GM18909 (cell line): ENCODE results near the gene VPREB3.

Experiments
- ATAC-seq: cut with Tn5 transposase; IDR thresholded peaks from one replicate; pipeline ENCODE4 v1.9.1; 2021; ENCODE audit warnings: mild to moderate bottlenecking; ENCODE audit not compliant: unreplicated experiment, poor library complexity

Gene VPREB3

DNA sequence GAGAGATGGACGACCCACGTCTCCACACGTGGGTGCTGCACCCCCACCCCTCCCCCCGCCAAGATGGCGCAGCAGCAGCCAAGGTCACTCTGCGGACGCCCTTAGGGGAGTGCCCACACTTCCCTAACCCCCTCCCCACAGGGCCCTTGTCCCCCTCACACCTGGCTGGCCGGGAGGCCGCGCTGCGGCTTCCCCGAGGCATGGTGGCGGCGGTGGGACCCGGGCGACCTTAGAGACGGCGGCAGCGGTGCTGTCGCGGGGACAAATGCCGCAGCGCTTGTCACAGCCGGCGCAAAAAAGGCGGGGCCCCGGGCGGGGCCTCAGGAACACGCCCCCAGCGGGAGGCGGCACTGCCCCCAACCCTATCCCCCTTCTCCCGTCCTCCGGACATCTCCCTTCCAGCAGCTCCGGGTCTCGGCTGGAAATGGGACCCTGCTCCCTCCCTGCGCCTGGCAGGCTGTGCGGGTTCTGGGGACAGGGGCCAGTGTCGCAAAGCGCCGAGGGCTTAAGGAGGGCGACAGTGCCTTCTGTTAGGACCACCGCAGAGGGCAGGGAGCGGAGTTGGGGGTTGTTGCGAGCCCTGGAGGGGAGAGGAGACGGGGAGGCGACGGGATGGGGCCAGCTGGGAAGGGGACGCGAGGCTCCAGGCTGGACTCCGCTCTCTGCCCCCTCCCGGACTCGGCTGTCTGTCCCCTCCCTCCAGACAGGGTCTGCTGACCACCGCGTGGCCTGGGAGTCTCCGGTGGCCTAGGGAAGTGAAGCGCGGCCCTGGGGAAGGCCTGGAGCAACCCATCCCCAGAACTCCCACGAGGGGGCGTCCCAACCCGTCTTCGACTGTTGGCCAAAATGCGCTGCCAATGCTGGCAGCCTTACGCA lies 13.7 kb upstream of the VPREB3 start, which contains the start of gene CHCHD10:
Gene CHCHD10, minus strand, starts transcription at position 300 of the 876 bp plus-strand sequence. Its CDS starts 98 bp downstream, at position 202.
- no peak for ATAC-seq

GRCh38 chr22:23767303-23767672 lies 13.1 kb upstream of the VPREB3 start:
- ATAC-seq = no peak

GRCh38 chr22:23764899-23765881 lies 11.0 kb upstream of the VPREB3 start:
- ATAC-seq = no peak

- ATAC-seq = no peak
Observed at GRCh38 chr22:23763954-23764353, 9.7 kb upstream of the VPREB3 start.

DNA sequence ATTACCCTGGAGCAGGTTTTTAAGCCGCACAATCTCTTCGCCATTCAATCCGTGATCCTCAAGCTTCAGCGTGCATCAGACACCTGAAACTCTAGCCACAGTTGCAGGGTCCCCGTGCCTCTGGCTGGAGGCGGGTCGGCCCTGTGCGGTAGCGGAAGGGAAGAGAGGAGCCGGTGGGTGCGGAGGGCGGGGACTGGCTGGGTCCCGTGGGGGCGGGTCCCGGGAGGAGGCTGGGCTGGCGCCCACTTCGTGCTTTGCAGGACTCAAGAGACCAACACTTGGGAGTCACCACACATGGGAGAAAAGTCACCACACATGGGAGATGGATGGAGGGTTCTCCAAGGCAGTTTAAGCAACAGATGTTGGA lies 9.3 kb upstream of the VPREB3 start:
- ATAC-seq = no peak

GRCh38 chr22:23762842-23763578 lies 8.8 kb upstream of the VPREB3 start, which contains the start of gene C22orf15:
C22orf15 (plus strand) TSS chr22:23762990; CDS start chr22:23763307, 317 bp downstream.
- no peak for ATAC-seq

- ATAC-seq = no peak
Observed at GRCh38 chr22:23760056-23760455, 5.8 kb upstream of the VPREB3 start.

- ATAC-seq = no peak
Observed at GRCh38 chr22:23759566-23759965, 5.3 kb upstream of the VPREB3 start.

- ATAC-seq = no peak
Observed at GRCh38 chr22:23756891-23757290, 2.7 kb upstream of the VPREB3 start.

DNA sequence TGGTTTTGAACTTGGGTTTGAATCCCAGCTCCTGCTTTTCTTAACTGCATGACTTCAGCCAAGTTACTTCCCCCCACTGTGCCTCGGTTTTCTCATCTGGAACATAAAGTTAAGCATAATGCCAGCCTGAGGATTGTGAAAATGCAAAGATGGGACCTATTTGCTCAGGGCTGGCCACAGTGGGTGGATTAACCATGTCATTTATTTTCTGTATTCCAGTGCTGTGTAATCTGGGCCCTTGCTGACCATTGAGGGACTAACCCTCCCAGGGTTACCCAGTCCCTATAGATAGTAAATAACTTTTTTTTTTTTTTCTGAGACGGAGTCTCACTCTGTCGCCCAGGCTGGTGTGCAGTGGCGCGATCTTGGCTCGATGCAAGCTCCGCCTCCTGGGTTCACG lies 1.5 kb upstream of the VPREB3 start:
- ATAC-seq = no peak

DNA sequence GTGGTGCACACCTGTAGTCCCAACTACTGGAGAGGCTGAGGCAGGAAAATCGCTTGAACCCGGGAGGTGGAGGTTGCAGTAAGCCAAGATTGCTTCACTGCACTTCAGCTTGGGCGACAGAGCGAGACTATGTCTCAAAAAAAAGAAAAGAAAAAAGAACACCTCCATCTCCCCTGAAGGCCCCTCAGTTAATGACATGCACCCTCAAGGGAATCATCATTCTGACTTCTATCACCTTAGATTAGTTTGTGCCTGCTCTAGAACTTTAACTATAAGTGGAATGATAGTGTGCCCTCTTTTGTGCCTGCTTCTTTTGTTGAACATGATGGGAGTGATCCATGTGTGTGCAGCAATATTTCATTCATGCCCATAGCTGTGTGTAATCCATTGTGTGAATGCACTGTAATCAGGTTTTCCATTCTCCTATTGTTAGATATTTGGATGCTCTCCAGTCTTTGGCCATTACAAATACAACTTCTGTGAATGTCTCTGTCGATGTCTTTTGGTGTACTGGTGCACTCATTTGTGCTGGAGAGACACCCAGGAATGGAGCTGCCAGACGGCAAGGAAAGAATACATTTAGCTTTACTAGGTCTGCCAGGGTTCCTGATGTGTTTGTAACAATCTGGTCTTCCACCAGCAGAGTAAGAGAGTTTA lies 883 bp upstream of the VPREB3 start:
- no peak for ATAC-seq

- ATAC-seq = no peak
Observed at GRCh38 chr22:23753385-23753784, 840 bp downstream of the VPREB3 start.

DNA sequence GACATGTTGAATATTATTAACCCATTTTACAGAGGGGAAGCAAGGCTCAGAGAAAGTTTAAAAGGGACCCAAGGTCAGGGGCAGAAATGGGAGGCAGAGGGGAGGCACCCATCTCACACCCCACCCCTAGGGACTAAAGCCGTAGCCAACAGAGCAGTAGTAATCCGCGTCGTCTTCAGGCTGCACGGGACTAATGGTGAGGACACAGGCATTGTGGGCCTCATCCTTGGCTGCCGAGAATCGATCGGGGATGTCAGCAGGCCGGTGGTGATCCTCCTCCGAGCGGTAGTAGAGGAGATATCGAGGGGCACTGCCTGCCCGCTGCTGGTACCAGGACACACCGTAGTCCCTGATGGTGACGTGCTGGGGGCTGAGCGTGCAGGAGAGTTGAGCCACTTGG lies 1.5 kb downstream of the VPREB3 start:
- ATAC-seq = peak; percentile 20

DNA sequence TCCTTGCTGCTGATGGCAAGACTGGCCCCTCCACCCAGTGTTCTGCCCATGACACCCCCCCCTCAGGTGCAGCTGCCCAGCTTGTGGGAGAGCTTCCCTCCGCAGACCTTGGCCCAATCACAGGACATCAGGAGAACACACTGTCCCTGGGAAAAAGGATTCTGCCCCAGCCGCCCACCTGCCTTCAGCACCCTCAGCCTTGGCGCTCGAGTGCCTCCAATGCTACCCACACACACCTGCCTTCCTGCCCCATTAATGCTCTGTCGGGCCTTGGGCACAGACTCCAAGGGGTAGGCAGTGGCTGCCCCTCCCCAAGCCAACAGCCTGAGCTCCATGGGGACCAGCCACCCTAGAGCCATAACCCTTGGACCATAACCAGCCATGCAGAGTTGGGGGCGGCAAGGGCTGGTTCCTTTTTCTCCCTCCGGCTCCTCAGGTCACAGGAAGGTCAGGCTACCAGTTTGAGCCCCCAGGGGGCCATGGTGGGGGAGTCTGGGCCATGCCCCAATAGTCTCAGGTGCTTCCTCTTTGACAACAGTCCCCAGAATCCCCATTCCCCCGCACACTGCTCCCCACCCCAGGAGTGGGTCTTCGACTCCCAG lies 2.0 kb downstream of the VPREB3 start:
- peak; percentile 37 for ATAC-seq

- no peak for ATAC-seq
Observed at GRCh38 chr22:23751441-23751996, 2.7 kb downstream of the VPREB3 start.

GRCh38 chr22:23750714-23751440 lies 3.3 kb downstream of the VPREB3 start, which contains the start of gene ZNF70:
ZNF70 (minus strand) TSS chr22:23751112; CDS start chr22:23745140, 5,972 bp downstream.
- ATAC-seq = peak; percentile 68

GRCh38 chr22:23750367-23750713 lies 3.9 kb downstream of the VPREB3 start:
- no peak for ATAC-seq

- ATAC-seq = no peak
Observed at GRCh38 chr22:23749841-23750301, 4.4 kb downstream of the VPREB3 start.
